A549 (cell line): Measurements from ENCODE around the gene PHRF1. TPM values are rescaled to one million over a fixed set of nuclear protein-coding genes. Genes with fewer than 3 reads are reported as not detected.

Experiments
- ATAC-seq, 2 experiments: fragments of 200-7000 bp in 1 of 2; fragments of >200 bp in 1 of 2; cut with Nextera tagmentation in 1 of 2; cut with Tn5 transposase in 1 of 2; 3 replicates each; pipeline versions ENCODE4 v1.8.0 to v1.9.1; 2018 to 2020; ENCODE audit warnings: mild to moderate bottlenecking in 1 of 2, moderate library complexity in 1 of 2
- CTCF ChIA-PET: fragments of 300-600 bp; sonication (Branson Sonifier 250); formaldehyde crosslinking; extraction: SDS; loops from one replicate; lab custom pipeline; 2021; ENCODE audit warnings: antibody characterized with exemption, inconsistent platforms; lab: Yijun Ruan, JAX
- POLR2A ChIA-PET: fragments of 350-600 bp; formaldehyde crosslinking; extraction: SDS; loops from one replicate; lab custom pipeline; 2021; ENCODE audit warnings: antibody characterized with exemption, inconsistent platforms; lab: Yijun Ruan, JAX
- DNase-seq, 2 experiments: peaks; one replicate each; pipeline versions ENCODE4 v3.0.0 to v3.0.0-alpha.2; 2011 to 2016; ENCODE audit warnings: low read depth in 1 of 2, low spot score in 1 of 2
- FAIRE-seq: peaks from 2 replicates; lab custom pipeline; 2011; peaks lifted over from hg19 to GRCh38; lab: Jason Lieb, UNC
- H3K27ac ChIP-seq, 2 experiments: fragments of >200 bp; sonication (Bioruptor Twin); formaldehyde crosslinking; 3 replicates each; pipeline ENCODE4 v1.5.1; 2016 to 2017
- H3K4me1 ChIP-seq: fragments of >200 bp; sonication (Bioruptor Twin); formaldehyde crosslinking; 3 replicates; pipeline ENCODE4 v1.6.1; 2016
- H3K4me2 ChIP-seq: fragments of >200 bp; sonication (Bioruptor Twin); formaldehyde crosslinking; 3 replicates; pipeline ENCODE4 v1.6.1; 2016
- H3K4me3 ChIP-seq: fragments of >200 bp; sonication (Bioruptor Twin); formaldehyde crosslinking; 3 replicates; pipeline ENCODE4 v1.5.1; 2016
- H3K9me3 ChIP-seq: fragments of >200 bp; sonication (Bioruptor Twin); formaldehyde crosslinking; 3 replicates; pipeline ENCODE4 v1.6.1; 2016
- CBX2 ChIP-seq: fragments of 200-600 bp; sonication (generic); IDR thresholded peaks from 2 replicates; pipeline ENCODE4 v1.6.1; 2016; ENCODE audit warnings: low read depth, mild to moderate bottlenecking, borderline replicate concordance
- CBX8 ChIP-seq: fragments of 200-600 bp; sonication (generic); IDR thresholded peaks from 2 replicates; pipeline ENCODE4 v1.6.1; 2016
- CHD2 ChIP-seq: fragments of 150-350 bp; IDR thresholded peaks from 2 replicates; pipeline ENCODE4 v1.6.1; 2014; ENCODE audit warnings: low read length; ENCODE audit not compliant: partially characterized antibody
- EHF ChIP-seq: fragments of 250-450 bp; sonication (Bioruptor Pico); IDR thresholded peaks from 2 replicates; pipeline ENCODE4 v1.5.0; 2020; ENCODE audit warnings: mild to moderate bottlenecking
- EP300 ChIP-seq, 2 experiments: fragments of >200 bp; sonication (Bioruptor Twin); formaldehyde crosslinking; IDR thresholded peaks; 2 replicates in 1 of 2; 3 replicates in 1 of 2; pipeline ENCODE4 v1.6.1; 2016 to 2017
- ESRRA ChIP-seq: fragments of 150-350 bp; IDR thresholded peaks from 2 replicates; pipeline ENCODE4 v1.6.1; 2014; ENCODE audit warnings: mild to moderate bottlenecking, low read length, borderline replicate concordance
- HDAC2 ChIP-seq: fragments of 200-600 bp; sonication (generic); IDR thresholded peaks from 2 replicates; pipeline ENCODE4 v1.6.1; 2016
- HOXA7 ChIP-seq: fragments of 250-450 bp; sonication (Bioruptor Pico); IDR thresholded peaks from 2 replicates; pipeline ENCODE4 v1.5.0; 2020; ENCODE audit warnings: mild to moderate bottlenecking, moderate library complexity
- JUN ChIP-seq, 2 experiments: fragments of >200 bp; sonication (Bioruptor Twin); formaldehyde crosslinking; IDR thresholded peaks; 2 replicates in 1 of 2; 3 replicates in 1 of 2; pipeline ENCODE4 v1.6.1; 2016 to 2017
- JUNB ChIP-seq: fragments of >200 bp; sonication (Bioruptor Twin); formaldehyde crosslinking; IDR thresholded peaks from 2 replicates; pipeline ENCODE4 v1.6.1; 2016
- KDM1A ChIP-seq: fragments of 200-600 bp; sonication (generic); IDR thresholded peaks from 2 replicates; pipeline ENCODE4 v1.6.1; 2016; ENCODE audit warnings: low read depth, mild to moderate bottlenecking
- MAFK ChIP-seq: fragments of 450-650 bp; IDR thresholded peaks from 2 replicates; pipeline ENCODE4 v1.6.1; 2014; ENCODE audit not compliant: partially characterized antibody
- MAZ ChIP-seq: fragments of 150-350 bp; IDR thresholded peaks from 2 replicates; pipeline ENCODE4 v1.6.1; 2014; ENCODE audit warnings: antibody characterized with exemption, low read depth, low read length, borderline replicate concordance
- MYC ChIP-seq: IDR thresholded peaks from 2 replicates; pipeline ENCODE4 v1.6.1; 2012; ENCODE audit warnings: mild to moderate bottlenecking, inconsistent platforms, low read length, improper control_type of control experiment, borderline replicate concordance
- PHF8 ChIP-seq: fragments of 200-600 bp; sonication (generic); IDR thresholded peaks from 2 replicates; pipeline ENCODE4 v1.6.1; 2016; ENCODE audit warnings: low read depth, mild to moderate bottlenecking, antibody characterized with exemption, moderate library complexity, borderline replicate concordance
- POLR2AphosphoS2 ChIP-seq: conservative IDR thresholded peaks from 2 replicates; pipeline ENCODE4 v1.6.1; 2012; ENCODE audit warnings: low read length, improper control_type of control experiment, inconsistent platforms
- RCOR1 ChIP-seq: fragments of 150-350 bp; IDR thresholded peaks from 2 replicates; pipeline ENCODE4 v1.6.1; 2014; ENCODE audit warnings: antibody characterized with exemption, low read length, low read depth
- RFX5 ChIP-seq: fragments of 450-650 bp; IDR thresholded peaks from 2 replicates; pipeline ENCODE4 v1.7.1; 2014; ENCODE audit warnings: antibody characterized with exemption, mild to moderate bottlenecking, moderate library complexity
- SMC3 ChIP-seq: fragments of >200 bp; sonication (Bioruptor Twin); formaldehyde crosslinking; IDR thresholded peaks from 3 replicates; pipeline ENCODE4 v1.6.1; 2018; ENCODE audit warnings: inconsistent platforms
- TFCP2L1 ChIP-seq: fragments of 250-450 bp; sonication (Bioruptor Pico); IDR thresholded peaks from 2 replicates; pipeline ENCODE4 v1.5.0; 2021; ENCODE audit warnings: mild to moderate bottlenecking
- ZC3H11A ChIP-seq: fragments of 450-650 bp; IDR thresholded peaks from 2 replicates; pipeline ENCODE4 v1.6.1; 2014; ENCODE audit warnings: antibody characterized with exemption, mild to moderate bottlenecking
- ZFP36 ChIP-seq: fragments of 450-650 bp; IDR thresholded peaks from 2 replicates; pipeline ENCODE4 v1.6.1; 2014; ENCODE audit warnings: borderline replicate concordance; ENCODE audit not compliant: partially characterized antibody
- ZNF302 ChIP-seq: fragments of 250-450 bp; sonication (Bioruptor Pico); IDR thresholded peaks from 2 replicates; pipeline ENCODE4 v1.9.0; 2021; ENCODE audit warnings: inconsistent platforms, mild to moderate bottlenecking, moderate library complexity
- ZSCAN20 ChIP-seq: fragments of 250-450 bp; sonication (Bioruptor Pico); IDR thresholded peaks from 2 replicates; pipeline ENCODE4 v1.8.0; 2022; ENCODE audit warnings: mild to moderate bottlenecking, moderate library complexity
- WGBS: methylation state at CpG from one replicate; pipeline ENCODE4 v1.1.6; 2017; ENCODE audit errors: missing lambda C conversion rate; 5-methylcytosine and 5-hydroxymethylcytosine counted together
- polyA plus RNA-seq, 4 experiments: library from polyadenylated mRNA; depleted of rRNA in 3 of 4; stranded (reverse); fragments of >200 nt; fragmentation: RNase III in 1 of 4; extraction: RNeasy Plus Mini Kit Qiagen cat#74134 plus additional on column Dnase treatment in 1 of 4; gene quantifications; 2 replicates in 3 of 4; 3 replicates in 1 of 4; pipeline ENCODE4 v1.2.3, GENCODE V29; 2011 to 2017
- TF ChIP-seq, protein P1 (sequence below): fragments of 250-450 bp; sonication (Bioruptor Pico); IDR thresholded peaks from 2 replicates; pipeline ENCODE4 v1.5.0; 2020; ENCODE audit warnings: low read depth, mild to moderate bottlenecking, moderate library complexity
- TF ChIP-seq, protein P2 (sequence below): fragments of >200 bp; sonication (Bioruptor Twin); formaldehyde crosslinking; IDR thresholded peaks from 3 replicates; pipeline ENCODE4 v1.6.1; 2016
- TF ChIP-seq, protein P3 (sequence below): fragments of 450-650 bp; IDR thresholded peaks from 2 replicates; pipeline ENCODE4 v1.6.1; 2014; ENCODE audit warnings: antibody characterized with exemption
- TF ChIP-seq, protein P4 (sequence below): IDR thresholded peaks from 2 replicates; pipeline ENCODE4 v1.6.1; 2012
- TF ChIP-seq, protein P5 (sequence below): fragments of 150-350 bp; IDR thresholded peaks from 2 replicates; pipeline ENCODE4 v1.6.1; 2014; ENCODE audit warnings: low read depth, mild to moderate bottlenecking, low read length

PHRF1 gene
- polyA plus RNA-seq, 2 of the 4 experiments (the other 2 are of a cell fraction) = 10.8 to 25.3 TPM

DNA sequence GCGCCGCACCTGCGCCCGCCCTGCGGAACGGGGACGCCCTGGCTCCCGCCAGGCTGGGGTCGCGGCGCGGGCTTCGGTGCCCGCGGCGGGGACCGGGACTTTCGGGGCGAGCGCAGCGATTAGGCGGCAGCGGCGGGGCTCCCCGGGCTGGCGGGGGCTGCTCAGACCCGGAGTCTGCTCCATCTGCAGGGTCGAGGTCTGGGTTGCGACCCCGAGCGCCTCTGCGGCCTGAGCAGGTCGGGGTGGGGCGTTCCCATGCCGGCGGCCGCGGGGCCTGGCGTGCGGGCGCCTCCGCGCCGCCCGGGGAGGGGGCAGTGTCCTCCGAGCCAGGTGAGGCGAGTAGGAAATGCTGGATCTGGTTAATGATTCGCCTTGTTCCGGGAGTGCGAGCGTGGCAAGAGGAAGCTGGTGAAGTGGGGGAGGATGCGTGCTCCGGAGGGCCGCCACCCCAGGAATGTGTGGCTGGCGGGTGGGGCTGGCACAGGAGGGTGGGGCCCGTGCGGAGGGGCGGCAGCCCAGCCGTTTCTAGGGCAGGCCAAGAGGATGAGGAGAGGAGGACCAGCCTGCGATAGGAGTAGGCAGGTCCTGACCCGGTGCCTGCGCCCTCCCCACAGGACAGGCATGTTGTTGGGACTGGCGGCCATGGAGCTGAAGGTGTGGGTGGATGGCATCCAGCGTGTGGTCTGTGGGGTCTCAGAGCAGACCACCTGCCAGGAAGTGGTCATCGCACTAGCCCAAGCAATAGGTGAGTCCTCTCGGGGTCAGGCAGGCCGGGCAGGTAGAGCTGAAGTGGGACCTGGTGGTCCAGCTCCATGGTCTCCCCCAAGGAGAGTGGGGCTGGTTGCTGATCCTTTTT, 14.9 kb upstream of the PHRF1 start:
- Histone ChIP-seq H3K4me2 (peak overlapping the region; percentile 90), H3K27ac (peak overlapping the region; percentile 90 to 94), H3K4me1 (peaks cover 20% of the 10 kb centered on the region), H3K4me3 (peak overlapping the region; percentile 86), H3K9me3 (no peaks in the 10 kb centered on the region)
- 0% methylated on average over 3 of the region's 67 CpGs for WGBS
- ChIA-PET POLR2A (interaction anchor here (0.6 kb wide), 1 partner anchor 15 kb away, joined by 3 read pairs; the partner anchor contains the start of gene PHRF1), CTCF (interaction anchor here (0.7 to 1.1 kb wide), 2 partner anchors 28 to 1321 kb away, joined by 3 read pairs; no protein-coding TSS in a partner anchor)
- ATAC-seq (peak; percentile 30 to 55; a peak in 5 of 6 replicates), DNase-seq (peak; percentile 78 to 81), FAIRE-seq (no peak)
- TF ChIP-seq JUNB (no peak), ZNF302 (no peak), RFX5 (no peak), JUN (IDR thresholded peaks at IDR 0.05) (no peak; a peak in 1 of 5 replicates), POLR2AphosphoS2 (no peak), TFCP2L1 (no peak), CBX2 (no peak), ZC3H11A (no peak), MAZ (0 out of 2 replicates have a peak, but pooled peaks have one; percentile 37), HOXA7 (CRISPR knock-in tag) (no peak), CHD2 (no peak), ESRRA (no peak), EP300 (IDR thresholded peaks at IDR 0.05) (no peak), MAFK (no peak), MYC (0 out of 2 replicates have a peak, but pooled peaks have one; percentile 42), RCOR1 (no peak), HDAC2 (no peak), ZFP36 (no peak), CBX8 (no peak), ZSCAN20 (CRISPR knock-in tag) (no peak), KDM1A (no peak), SMC3 (no peak), PHF8 (no peak; the same call in 1 of the 2 replicates), EHF (CRISPR knock-in tag) (no peak)
- TF ChIP-seq, protein P1, sequence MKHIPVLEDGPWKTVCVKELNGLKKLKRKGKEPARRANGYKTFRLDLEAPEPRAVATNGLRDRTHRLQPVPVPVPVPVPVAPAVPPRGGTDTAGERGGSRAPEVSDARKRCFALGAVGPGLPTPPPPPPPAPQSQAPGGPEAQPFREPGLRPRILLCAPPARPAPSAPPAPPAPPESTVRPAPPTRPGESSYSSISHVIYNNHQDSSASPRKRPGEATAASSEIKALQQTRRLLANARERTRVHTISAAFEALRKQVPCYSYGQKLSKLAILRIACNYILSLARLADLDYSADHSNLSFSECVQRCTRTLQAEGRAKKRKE = no peak
- TF ChIP-seq, protein P2, sequence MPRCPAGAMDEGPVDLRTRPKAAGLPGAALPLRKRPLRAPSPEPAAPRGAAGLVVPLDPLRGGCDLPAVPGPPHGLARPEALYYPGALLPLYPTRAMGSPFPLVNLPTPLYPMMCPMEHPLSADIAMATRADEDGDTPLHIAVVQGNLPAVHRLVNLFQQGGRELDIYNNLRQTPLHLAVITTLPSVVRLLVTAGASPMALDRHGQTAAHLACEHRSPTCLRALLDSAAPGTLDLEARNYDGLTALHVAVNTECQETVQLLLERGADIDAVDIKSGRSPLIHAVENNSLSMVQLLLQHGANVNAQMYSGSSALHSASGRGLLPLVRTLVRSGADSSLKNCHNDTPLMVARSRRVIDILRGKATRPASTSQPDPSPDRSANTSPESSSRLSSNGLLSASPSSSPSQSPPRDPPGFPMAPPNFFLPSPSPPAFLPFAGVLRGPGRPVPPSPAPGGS = 0 out of 3 replicates have a peak, but pooled peaks have one; percentile 10
- TF ChIP-seq, protein P3, sequence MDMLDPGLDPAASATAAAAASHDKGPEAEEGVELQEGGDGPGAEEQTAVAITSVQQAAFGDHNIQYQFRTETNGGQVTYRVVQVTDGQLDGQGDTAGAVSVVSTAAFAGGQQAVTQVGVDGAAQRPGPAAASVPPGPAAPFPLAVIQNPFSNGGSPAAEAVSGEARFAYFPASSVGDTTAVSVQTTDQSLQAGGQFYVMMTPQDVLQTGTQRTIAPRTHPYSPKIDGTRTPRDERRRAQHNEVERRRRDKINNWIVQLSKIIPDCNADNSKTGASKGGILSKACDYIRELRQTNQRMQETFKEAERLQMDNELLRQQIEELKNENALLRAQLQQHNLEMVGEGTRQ = no peak
- TF ChIP-seq, protein P4, sequence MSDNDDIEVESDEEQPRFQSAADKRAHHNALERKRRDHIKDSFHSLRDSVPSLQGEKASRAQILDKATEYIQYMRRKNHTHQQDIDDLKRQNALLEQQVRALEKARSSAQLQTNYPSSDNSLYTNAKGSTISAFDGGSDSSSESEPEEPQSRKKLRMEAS = peak; percentile 49
- TF ChIP-seq, protein P5, sequence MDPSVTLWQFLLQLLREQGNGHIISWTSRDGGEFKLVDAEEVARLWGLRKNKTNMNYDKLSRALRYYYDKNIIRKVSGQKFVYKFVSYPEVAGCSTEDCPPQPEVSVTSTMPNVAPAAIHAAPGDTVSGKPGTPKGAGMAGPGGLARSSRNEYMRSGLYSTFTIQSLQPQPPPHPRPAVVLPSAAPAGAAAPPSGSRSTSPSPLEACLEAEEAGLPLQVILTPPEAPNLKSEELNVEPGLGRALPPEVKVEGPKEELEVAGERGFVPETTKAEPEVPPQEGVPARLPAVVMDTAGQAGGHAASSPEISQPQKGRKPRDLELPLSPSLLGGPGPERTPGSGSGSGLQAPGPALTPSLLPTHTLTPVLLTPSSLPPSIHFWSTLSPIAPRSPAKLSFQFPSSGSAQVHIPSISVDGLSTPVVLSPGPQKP = no peak
